GM12874 (cell line): Measurements from ENCODE around the gene ARF3.
A peak's percentile ranks its signal among the peaks of the same experiment; 100 is the strongest.

ENCODE experiments used
- CTCF ChIP-seq: IDR thresholded peaks from 2 replicates; pipeline ENCODE4 v1.5.1; 2011; ENCODE audit warnings: low read depth, mild to moderate bottlenecking, control low read depth, low read length, moderate library complexity; ENCODE audit not compliant: insufficient read depth

Gene ARF3

GRCh38 chr12:48978741-48979601, 21.7 kb upstream of the ARF3 start:
- TF ChIP-seq CTCF: no peak

- TF ChIP-seq CTCF: no peak
Measured at GRCh38 chr12:48978291-48978740, 21.0 kb upstream of the ARF3 start, which contains the start of gene WNT1. Gene WNT1 (plus strand): TSS chr12:48978322. CDS start chr12:48978651, 329 bp downstream.

- TF ChIP-seq CTCF: peak; percentile 91
Measured at GRCh38 chr12:48977290-48978281, 20.3 kb upstream of the ARF3 start.

GRCh38 chr12:48973941-48974673, 16.8 kb upstream of the ARF3 start:
- TF ChIP-seq CTCF: peak; percentile 74

GRCh38 chr12:48973531-48973930, 16.2 kb upstream of the ARF3 start:
- no peak for TF ChIP-seq CTCF

- TF ChIP-seq CTCF: no peak
Measured at GRCh38 chr12:48972952-48973483, 15.7 kb upstream of the ARF3 start.
